Epithelial cell of esophagus (primary cell): Measurements from ENCODE around the gene TYMS.
A peak's percentile ranks its signal among the peaks of the same experiment; 100 is the strongest.

ENCODE experiments used
- DNase-seq: peaks from one replicate; pipeline ENCODE4 v3.0.0; 2010; ENCODE audit warnings: low read depth
- H3K4me3 ChIP-seq: 2 replicates; pipeline ENCODE4 v1.5.1; 2011; ENCODE audit warnings: mild to moderate bottlenecking, low read length, control low read depth
- TF ChIP-seq, protein P1 (sequence below): IDR thresholded peaks from 2 replicates; pipeline ENCODE4 v1.5.1; 2011; ENCODE audit warnings: low read depth, mild to moderate bottlenecking, low read length, control low read depth, inconsistent platforms; ENCODE audit not compliant: insufficient read depth; ENCODE audit errors: missing control alignments

TYMS gene

DNA sequence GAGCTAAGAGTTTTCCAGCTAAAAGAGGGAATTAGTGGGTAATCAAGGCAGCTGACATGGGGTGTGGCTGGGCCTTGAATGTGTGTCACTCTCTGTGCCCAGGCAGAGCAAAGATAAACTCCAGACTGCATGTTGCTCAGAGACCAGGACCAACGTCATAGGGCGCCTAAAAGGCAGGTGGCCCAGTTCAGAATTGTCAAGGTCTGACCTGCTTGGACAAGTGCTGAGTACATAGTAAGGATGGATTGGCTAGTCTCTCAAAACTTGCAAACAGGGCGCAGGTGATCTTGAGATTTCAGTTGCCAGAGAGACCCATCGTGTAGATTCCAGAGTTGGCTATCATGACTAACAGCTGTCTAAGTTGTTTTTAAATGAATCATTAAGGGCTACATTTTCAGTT is 41.7 kb upstream of the TYMS start:
- no peak overlapping the region for H3K4me3 ChIP-seq
- TF ChIP-seq, protein P1, sequence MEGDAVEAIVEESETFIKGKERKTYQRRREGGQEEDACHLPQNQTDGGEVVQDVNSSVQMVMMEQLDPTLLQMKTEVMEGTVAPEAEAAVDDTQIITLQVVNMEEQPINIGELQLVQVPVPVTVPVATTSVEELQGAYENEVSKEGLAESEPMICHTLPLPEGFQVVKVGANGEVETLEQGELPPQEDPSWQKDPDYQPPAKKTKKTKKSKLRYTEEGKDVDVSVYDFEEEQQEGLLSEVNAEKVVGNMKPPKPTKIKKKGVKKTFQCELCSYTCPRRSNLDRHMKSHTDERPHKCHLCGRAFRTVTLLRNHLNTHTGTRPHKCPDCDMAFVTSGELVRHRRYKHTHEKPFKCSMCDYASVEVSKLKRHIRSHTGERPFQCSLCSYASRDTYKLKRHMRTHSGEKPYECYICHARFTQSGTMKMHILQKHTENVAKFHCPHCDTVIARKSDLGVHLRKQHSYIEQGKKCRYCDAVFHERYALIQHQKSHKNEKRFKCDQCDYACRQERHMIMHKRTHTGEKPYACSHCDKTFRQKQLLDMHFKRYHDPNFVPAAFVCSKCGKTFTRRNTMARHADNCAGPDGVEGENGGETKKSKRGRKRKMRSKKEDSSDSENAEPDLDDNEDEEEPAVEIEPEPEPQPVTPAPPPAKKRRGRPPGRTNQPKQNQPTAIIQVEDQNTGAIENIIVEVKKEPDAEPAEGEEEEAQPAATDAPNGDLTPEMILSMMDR, result no peak
- DNase-seq, result peak; percentile 29

DNA sequence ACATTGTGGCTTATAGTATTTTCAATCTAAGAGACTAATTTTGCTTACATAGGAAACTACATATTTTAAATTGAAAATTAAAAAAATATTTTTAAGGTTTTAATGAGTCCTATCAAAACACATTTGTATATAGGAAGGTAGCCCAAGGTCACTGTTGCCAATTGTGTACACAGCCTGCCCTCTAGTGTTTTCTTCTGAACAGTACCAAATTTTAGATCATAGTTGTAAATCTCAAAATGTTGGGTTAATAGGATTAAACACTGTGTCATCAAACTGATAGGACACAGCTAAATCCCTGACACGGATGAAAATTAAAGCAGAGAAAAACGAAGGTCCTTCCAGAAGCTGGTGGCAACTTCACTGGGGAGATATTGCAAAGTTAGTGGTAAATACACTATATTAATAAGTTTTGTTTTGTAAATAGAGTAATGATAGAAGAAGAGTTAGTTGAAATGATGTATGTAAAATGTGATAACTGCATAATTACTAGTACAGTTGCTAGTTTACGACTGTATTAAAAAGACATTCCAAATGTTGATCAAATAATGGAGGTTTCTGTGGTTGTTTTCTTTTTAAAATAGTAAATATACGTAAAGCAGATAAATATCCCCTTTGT is 41.0 kb upstream of the TYMS start:
- DNase-seq, result peak; percentile 54
- TF ChIP-seq, protein P1, result peak; percentile 63
- H3K4me3 ChIP-seq, result no peak overlapping the region

DNA sequence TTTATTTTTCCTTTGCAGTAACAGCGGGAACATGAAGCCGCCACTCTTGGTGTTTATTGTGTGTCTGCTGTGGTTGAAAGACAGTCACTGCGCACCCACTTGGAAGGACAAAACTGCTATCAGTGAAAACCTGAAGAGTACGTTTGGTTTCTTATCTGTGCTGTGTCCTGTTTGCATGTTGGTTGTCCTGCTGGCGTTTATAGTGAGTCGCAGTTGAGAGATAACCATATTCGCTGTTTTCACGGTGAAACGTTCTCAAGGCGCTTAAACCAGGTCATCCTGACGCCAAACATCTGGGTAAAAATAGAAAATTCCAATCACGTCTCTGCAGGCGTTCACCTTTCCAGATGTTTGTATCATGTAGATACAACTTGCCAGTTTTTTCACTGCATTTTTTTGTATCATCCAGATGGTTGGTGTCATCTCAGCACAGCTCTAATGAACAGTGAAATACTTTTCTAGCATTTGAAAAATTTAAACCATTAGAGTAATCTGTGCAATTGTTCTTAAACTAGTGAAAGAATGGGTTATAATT is 39.4 kb upstream of the TYMS start:
- H3K4me3 ChIP-seq, result no peak overlapping the region
- no peak for DNase-seq
- TF ChIP-seq, protein P1, result no peak

DNA sequence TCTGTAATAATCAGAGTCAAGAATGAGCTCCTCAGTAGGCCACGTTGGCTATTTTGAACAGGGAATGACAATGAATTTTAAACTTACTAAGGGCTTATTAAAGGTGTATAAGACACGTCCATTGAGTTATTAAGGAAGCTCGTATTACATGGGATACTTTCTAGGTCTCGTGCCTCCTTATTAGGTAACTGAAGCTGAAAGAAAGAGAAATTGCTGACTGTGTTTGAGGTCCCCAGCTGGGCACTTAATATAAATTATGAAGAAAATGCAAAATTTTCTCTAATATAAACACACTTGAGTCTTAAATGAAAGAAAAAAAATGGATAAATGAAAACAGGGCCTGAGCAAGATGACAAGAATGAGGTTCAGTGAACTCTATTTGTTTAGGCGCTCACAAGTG is 38.8 kb upstream of the TYMS start:
- no peak overlapping the region for H3K4me3 ChIP-seq
- no peak for DNase-seq
- TF ChIP-seq, protein P1, result no peak

DNA sequence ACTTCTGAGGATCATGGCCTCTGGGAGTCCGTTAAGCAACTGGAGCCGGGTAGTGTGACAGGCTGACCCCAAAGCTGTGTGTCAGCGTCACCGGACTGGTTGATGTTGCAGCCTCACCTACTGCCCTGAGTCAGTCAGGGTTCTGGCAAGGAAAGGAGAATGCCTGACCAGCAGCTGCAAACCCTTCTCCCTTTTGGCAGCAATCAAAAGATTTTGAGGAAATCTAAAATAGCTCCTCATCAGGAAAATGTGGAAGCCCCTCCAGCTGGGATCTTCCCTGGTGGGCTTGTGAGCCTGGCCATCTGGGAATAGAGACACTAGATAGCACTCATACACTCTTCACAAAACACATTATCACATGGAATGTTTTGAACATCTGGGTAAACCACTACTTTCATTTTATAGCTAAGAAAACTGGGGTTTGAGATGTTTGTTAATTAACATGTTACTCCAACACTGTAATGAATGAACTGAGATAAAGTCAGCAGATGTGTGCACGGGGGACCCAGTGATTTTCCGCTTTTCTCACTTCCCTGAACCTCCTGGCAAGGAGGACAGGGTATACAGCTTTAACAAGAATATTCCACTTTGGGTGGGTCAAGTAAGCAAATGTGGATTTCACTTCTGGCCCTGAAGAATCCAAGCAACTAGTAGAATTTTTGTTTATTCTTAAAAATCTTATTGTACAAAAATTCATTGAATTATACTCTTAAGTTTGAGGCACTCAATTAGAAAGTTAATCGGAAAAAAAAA is 36.0 kb upstream of the TYMS start:
- H3K4me3 ChIP-seq, result no peak overlapping the region
- DNase-seq, result no peak
- TF ChIP-seq, protein P1, result no peak

DNA sequence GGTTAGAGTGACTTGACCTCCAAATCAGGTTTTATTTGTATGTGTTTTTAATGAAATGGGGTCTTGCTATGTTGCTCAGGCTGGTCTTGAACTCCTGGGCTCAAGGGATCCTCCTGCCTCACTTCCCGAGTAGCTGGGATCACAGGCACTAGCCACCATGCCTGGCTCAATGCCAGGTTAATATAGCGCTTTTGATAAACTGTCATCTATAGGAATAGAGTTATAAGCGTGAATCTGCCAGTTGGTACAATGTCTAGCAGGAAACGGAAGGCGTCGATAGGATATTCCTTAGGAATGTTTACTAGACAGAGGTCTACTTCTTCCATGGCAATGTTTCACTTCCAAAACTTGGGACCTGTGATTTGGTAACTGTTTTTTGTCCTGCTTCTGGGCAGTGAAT is 35.2 kb upstream of the TYMS start:
- DNase-seq, result no peak
- TF ChIP-seq, protein P1, result no peak
- no peak overlapping the region for H3K4me3 ChIP-seq
